Suprapubic skin (tissue), 3 donors: ENCODE data around the gene MBNL2.

ENCODE experiments used
- POLR2A ChIP-seq, 2 donors: fragments of 450-650 bp; IDR thresholded peaks; one replicate each; pipeline ENCODE4 v1.6.1; 2017; ENCODE audit warnings: antibody characterized with exemption in 2 of 2, mild to moderate bottlenecking in 2 of 2, moderate library complexity in 2 of 2
- TF ChIP-seq, protein P1 (sequence below), 2 donors: fragments of 200-600 bp in 1 of 2; fragments of 450-650 bp in 1 of 2; sonication (generic) in 1 of 2; IDR thresholded peaks; one replicate each; pipeline ENCODE4 v1.5.1; 2016 to 2019; ENCODE audit warnings: antibody characterized with exemption in 2 of 2, mild to moderate bottlenecking in 1 of 2, moderate library complexity in 1 of 2

DNA sequence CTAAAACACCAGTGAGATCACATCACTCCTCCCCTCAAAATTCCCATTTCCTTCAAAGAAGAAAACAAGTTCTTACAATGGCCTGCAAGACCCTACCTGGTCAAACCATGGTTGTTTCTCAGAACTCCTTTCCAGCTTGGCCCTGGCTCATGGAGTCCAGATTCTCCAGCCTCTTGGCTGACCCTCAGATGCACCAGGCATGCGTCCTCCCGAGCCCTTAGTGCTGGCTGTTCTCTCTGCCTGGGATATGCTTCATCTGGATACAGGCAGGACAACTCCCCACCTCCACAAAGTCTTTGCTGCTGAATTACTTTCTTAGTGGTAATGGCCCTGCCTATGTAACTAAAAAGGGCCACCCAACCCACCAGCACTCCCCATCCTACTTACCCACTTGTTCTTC, 94.3 kb downstream of the MBNL2 start:
- TF ChIP-seq, protein P1, sequence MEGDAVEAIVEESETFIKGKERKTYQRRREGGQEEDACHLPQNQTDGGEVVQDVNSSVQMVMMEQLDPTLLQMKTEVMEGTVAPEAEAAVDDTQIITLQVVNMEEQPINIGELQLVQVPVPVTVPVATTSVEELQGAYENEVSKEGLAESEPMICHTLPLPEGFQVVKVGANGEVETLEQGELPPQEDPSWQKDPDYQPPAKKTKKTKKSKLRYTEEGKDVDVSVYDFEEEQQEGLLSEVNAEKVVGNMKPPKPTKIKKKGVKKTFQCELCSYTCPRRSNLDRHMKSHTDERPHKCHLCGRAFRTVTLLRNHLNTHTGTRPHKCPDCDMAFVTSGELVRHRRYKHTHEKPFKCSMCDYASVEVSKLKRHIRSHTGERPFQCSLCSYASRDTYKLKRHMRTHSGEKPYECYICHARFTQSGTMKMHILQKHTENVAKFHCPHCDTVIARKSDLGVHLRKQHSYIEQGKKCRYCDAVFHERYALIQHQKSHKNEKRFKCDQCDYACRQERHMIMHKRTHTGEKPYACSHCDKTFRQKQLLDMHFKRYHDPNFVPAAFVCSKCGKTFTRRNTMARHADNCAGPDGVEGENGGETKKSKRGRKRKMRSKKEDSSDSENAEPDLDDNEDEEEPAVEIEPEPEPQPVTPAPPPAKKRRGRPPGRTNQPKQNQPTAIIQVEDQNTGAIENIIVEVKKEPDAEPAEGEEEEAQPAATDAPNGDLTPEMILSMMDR (IDR thresholded peaks at IDR 0.05), result no peak
- TF ChIP-seq POLR2A (IDR thresholded peaks at IDR 0.05), result no peak
